SK-N-MC (cell line): Measurements from ENCODE around the gene YDJC.

ENCODE experiments used
- DNase-seq: peaks from one replicate; pipeline ENCODE4 v3.0.0-alpha.2; 2011; ENCODE audit warnings: low read depth, low spot score
- H3K27ac ChIP-seq: fragments of 200-600 bp; sonication (generic); 2 replicates; pipeline ENCODE4 v1.5.1; 2016; ENCODE audit warnings: mixed run types
- H3K36me3 ChIP-seq: fragments of 200-600 bp; sonication (generic); 2 replicates; pipeline ENCODE4 v1.6.1; 2017; ENCODE audit warnings: antibody characterized with exemption, low read length, mixed read lengths; ENCODE audit not compliant: insufficient read depth
- H3K4me3 ChIP-seq: fragments of 200-600 bp; sonication (generic); 2 replicates; pipeline ENCODE4 v1.5.1; 2016
- H3K9ac ChIP-seq: fragments of 200-600 bp; sonication (generic); 2 replicates; pipeline ENCODE4 v1.8.0; 2017; ENCODE audit warnings: mixed run types, mixed read lengths; ENCODE audit not compliant: insufficient read length
- H3K9me3 ChIP-seq: fragments of 200-600 bp; sonication (generic); 2 replicates; pipeline ENCODE4 v1.6.1; 2017; ENCODE audit warnings: low read depth, mild to moderate bottlenecking, antibody characterized with exemption, low read length, moderate library complexity, mixed read lengths
- EZH2 ChIP-seq: fragments of 200-600 bp; sonication (generic); IDR thresholded peaks from one replicate; pipeline ENCODE4 v1.6.1; 2017; ENCODE audit warnings: antibody characterized with exemption
- FOXP2 ChIP-seq: optimal IDR thresholded peaks from 2 replicates; pipeline ENCODE3; 2011; ENCODE audit warnings: mild to moderate bottlenecking, moderate library complexity; ENCODE audit not compliant: insufficient read depth; ENCODE audit errors: extremely low read length, control extremely low read depth
- POLR2AphosphoS5 ChIP-seq: IDR thresholded peaks from 2 replicates; pipeline ENCODE4 v1.6.1; 2012; ENCODE audit warnings: mild to moderate bottlenecking, low read depth, low read length, borderline replicate concordance

Gene YDJC

GRCh38 chr22:21593406-21594232 lies 36.2 kb downstream of the YDJC start:
- DNase-seq = no peak

GRCh38 chr22:21592422-21592821 lies 37.4 kb downstream of the YDJC start:
- no peak overlapping the region for H3K27ac ChIP-seq
- H3K36me3 ChIP-seq = peaks cover 50% of the 10 kb centered on the region

More at GRCh38 chr22:21593406-21594232, 36.2 kb downstream of the YDJC start:
- Histone ChIP-seq H3K27ac (no peak overlapping the region), H3K9me3 (no peaks in the 10 kb centered on the region), H3K9ac (no peak overlapping the region), H3K4me3 (no peak overlapping the region), H3K36me3 (peaks cover 48% of the 10 kb centered on the region)
- TF ChIP-seq FOXP2 (no peak), EZH2 (no peak), POLR2AphosphoS5 (no peak)

GRCh38 chr22:21591695-21592094 lies 38.1 kb downstream of the YDJC start:
- peaks cover 48% of the 10 kb centered on the region for H3K36me3 ChIP-seq

More at GRCh38 chr22:21592422-21592821, 37.4 kb downstream of the YDJC start:
- H3K9ac ChIP-seq = no peak overlapping the region
- no peak for DNase-seq
- no peak for TF ChIP-seq POLR2AphosphoS5
- no peak for TF ChIP-seq FOXP2
- no peak for TF ChIP-seq EZH2
- H3K9me3 ChIP-seq = no peaks in the 10 kb centered on the region
- no peak overlapping the region for H3K4me3 ChIP-seq

GRCh38 chr22:21590809-21591641 lies 38.8 kb downstream of the YDJC start:
- H3K9ac ChIP-seq = no peak overlapping the region
- no peak for DNase-seq
- no peaks in the 10 kb centered on the region for H3K9me3 ChIP-seq
- no peak overlapping the region for H3K4me3 ChIP-seq
- no peak for TF ChIP-seq EZH2
- TF ChIP-seq FOXP2 = no peak
- no peak for TF ChIP-seq POLR2AphosphoS5
- peaks cover 41% of the 10 kb centered on the region for H3K36me3 ChIP-seq
- H3K27ac ChIP-seq = no peak overlapping the region

More at GRCh38 chr22:21591695-21592094, 38.1 kb downstream of the YDJC start:
- H3K4me3 ChIP-seq = no peak overlapping the region
- no peak overlapping the region for H3K9ac ChIP-seq
- TF ChIP-seq FOXP2 = no peak
- no peak overlapping the region for H3K27ac ChIP-seq
- no peaks in the 10 kb centered on the region for H3K9me3 ChIP-seq
- no peak for DNase-seq

GRCh38 chr22:21589396-21589795 lies 40.4 kb downstream of the YDJC start:
- no peak overlapping the region for H3K27ac ChIP-seq
- H3K9ac ChIP-seq = no peak overlapping the region
- no peaks in the 10 kb centered on the region for H3K9me3 ChIP-seq
- TF ChIP-seq POLR2AphosphoS5 = no peak
- TF ChIP-seq EZH2 = no peak
- no peak for TF ChIP-seq FOXP2
- DNase-seq = no peak
- H3K4me3 ChIP-seq = no peak overlapping the region
- peaks cover 25% of the 10 kb centered on the region for H3K36me3 ChIP-seq

GRCh38 chr22:21587803-21588611 lies 41.8 kb downstream of the YDJC start:
- H3K9ac ChIP-seq = no peak overlapping the region
- no peaks in the 10 kb centered on the region for H3K9me3 ChIP-seq
- H3K4me3 ChIP-seq = no peak overlapping the region
- TF ChIP-seq FOXP2 (no peak), POLR2AphosphoS5 (no peak), EZH2 (no peak)
- no peak overlapping the region for H3K27ac ChIP-seq
- DNase-seq = no peak
- peaks cover 11% of the 10 kb centered on the region; the same call in 1 of the 2 replicates for H3K36me3 ChIP-seq

- H3K36me3 ChIP-seq = peaks cover 3% of the 10 kb centered on the region; the same call in 1 of the 2 replicates
- DNase-seq = no peak
- H3K4me3 ChIP-seq = no peak overlapping the region
- TF ChIP-seq FOXP2 = no peak
- TF ChIP-seq POLR2AphosphoS5 = no peak
- no peak for TF ChIP-seq EZH2
- H3K9ac ChIP-seq = no peak overlapping the region
- no peaks in the 10 kb centered on the region for H3K9me3 ChIP-seq
- H3K27ac ChIP-seq = no peak overlapping the region
These were observed 44.4 kb downstream of the YDJC start for GRCh38 chr22:21585389-21585788.
